ENCODE data around the gene MRPL3. TPM values are rescaled to one million over a fixed set of nuclear protein-coding genes. Genes with fewer than 3 reads are reported as not detected.

MRPL3 gene
- total and polyA plus RNA-seq, 2 donors (not counting 1 experiment from before 2014, with no cell fraction given): 18.5 to 50.1 TPM

DNA sequence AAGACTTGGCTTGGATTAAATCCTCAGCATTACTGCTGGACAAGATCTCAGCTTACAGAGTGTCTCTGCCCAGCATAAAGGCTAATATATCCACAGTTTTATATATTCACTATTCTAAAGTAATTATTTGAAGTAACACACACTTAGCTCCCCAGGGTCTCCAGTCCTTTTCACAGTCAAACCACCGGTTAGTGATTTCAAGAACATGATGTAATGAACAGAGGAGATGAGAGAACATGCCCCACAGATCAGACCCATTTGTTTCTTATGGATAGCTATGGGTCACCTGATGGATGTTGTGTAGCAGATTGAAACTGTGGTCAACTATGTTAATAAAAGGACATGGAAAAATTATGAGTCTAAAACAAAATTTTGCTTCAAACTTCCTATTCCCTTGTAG is 44.8 kb upstream of the MRPL3 start:
- DNase-seq (no peak), ATAC-seq (ENCODE audit: low read depth) (no peak)
- Histone ChIP-seq H3K4me2 (replicated peaks; ENCODE audit: low read depth, low read length, poor library complexity, severe bottlenecking) (no peak overlapping the region), H3K9ac (ENCODE audit: low read length) (no peak overlapping the region), H3K79me2 (ENCODE audit: control insufficient read depth, insufficient read depth, low read length) (no peaks in the 10 kb centered on the region), H3K27ac (ENCODE audit: low read length in 2 of 2) (no peak overlapping the region), H3K9me3 (ENCODE audit: control extremely low read depth in 1 of 3, control insufficient read depth in 2 of 3, insufficient read depth in 1 of 3, low read length in 2 of 3) (no peaks in the 10 kb centered on the region), H4K20me1 (ENCODE audit: control insufficient read depth, insufficient read depth, low read length, poor library complexity, severe bottlenecking) (no peaks in the 10 kb centered on the region), H3K4me1 (ENCODE audit: control insufficient read depth in 2 of 2, insufficient read depth in 2 of 2, low read length in 2 of 2) (no peaks in the 10 kb centered on the region), H3K4me3 (ENCODE audit: control extremely low read depth in 1 of 5, extremely low read depth in 1 of 5, insufficient read depth in 1 of 5, low read depth in 2 of 5, low read length in 4 of 5) (no peak overlapping the region), H2AFZ (ENCODE audit: insufficient read depth, low read depth, low read length, poor library complexity, severe bottlenecking) (no peak overlapping the region), H3K27me3 (replicated peaks in 1 of 4; ENCODE audit: control extremely low read depth in 1 of 4, control insufficient read depth in 3 of 4, insufficient read depth in 4 of 4, low read length in 3 of 4) (peaks cover 0 to 3% (median 0%) of the 10 kb centered on the region in 4 experiments), H3K36me3 (replicated peaks in 1 of 2; ENCODE audit: control extremely low read depth in 1 of 2, control insufficient read depth in 1 of 2, extremely low read depth in 1 of 2, insufficient read depth in 2 of 2, low read length in 1 of 2) (no peaks in the 10 kb centered on the region)
- no peak for TF ChIP-seq CTCF (IDR thresholded peaks at IDR 0.05)
- TF ChIP-seq EZH2 (IDR thresholded peaks at IDR 0.05; ENCODE audit: borderline replicate concordance, insufficient read depth, low read depth, low read length, poor library complexity, severe bottlenecking): no peak
- Mint-ChIP-seq H3K27me3 (peaks cover 26% of the 10 kb centered on the region), H3K9me3 (ENCODE audit: insufficient read depth) (no peaks in the 10 kb centered on the region), H3K4me3 (no peak overlapping the region), H3K4me1 (no peaks in the 10 kb centered on the region), H3K27ac (no peak overlapping the region)
- CTCF ChIA-PET: interaction anchor here (0.7 kb wide), 1 partner anchor 851 kb away, joined by 6 read pairs; no protein-coding TSS in a partner anchor
- intact Hi-C loops (cut with micrococcal nuclease): no loop called here
- WGBS (ENCODE audit: insufficient coverage): no CpG with 5 or more reads among the region's 1 CpG
- POLR2A ChIA-PET: no interaction called here

DNA sequence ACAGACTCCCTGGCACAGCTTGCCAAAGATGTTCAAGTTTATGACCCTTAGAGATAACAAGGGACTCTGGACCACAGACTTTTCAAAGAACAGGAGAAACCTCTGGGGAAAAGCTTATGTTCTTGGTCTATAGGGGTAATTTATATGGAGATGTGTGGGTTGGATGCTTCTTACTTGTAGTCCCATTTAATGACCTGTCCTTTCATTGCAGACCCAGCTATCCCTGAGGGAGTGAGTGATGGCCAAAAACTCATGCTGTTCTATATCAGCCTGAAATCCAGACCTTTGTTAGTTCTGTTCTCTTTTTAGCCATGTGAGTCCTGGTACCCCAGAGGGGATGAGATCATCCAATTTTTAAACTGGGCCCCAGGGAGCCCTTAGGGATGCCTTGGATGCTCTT is 43.7 kb upstream of the MRPL3 start:
- Mint-ChIP-seq H3K9me3 (ENCODE audit: insufficient read depth) (no peaks in the 10 kb centered on the region), H3K4me1 (no peaks in the 10 kb centered on the region), H3K27ac (no peak overlapping the region), H3K4me3 (no peak overlapping the region), H3K27me3 (peaks cover 26% of the 10 kb centered on the region)
- Histone ChIP-seq H2AFZ (ENCODE audit: insufficient read depth, low read depth, low read length, poor library complexity, severe bottlenecking) (no peak overlapping the region), H3K79me2 (ENCODE audit: control insufficient read depth, insufficient read depth, low read length) (no peaks in the 10 kb centered on the region), H3K4me3 (ENCODE audit: control extremely low read depth in 1 of 5, extremely low read depth in 1 of 5, insufficient read depth in 1 of 5, low read depth in 2 of 5, low read length in 4 of 5) (no peak overlapping the region), H3K4me1 (ENCODE audit: control insufficient read depth in 2 of 2, insufficient read depth in 2 of 2, low read length in 2 of 2) (no peaks in the 10 kb centered on the region), H3K27me3 (replicated peaks in 1 of 4; ENCODE audit: control extremely low read depth in 1 of 4, control insufficient read depth in 3 of 4, insufficient read depth in 4 of 4, low read length in 3 of 4) (peaks cover 0 to 6% (median 0%) of the 10 kb centered on the region in 4 experiments), H3K9me3 (ENCODE audit: control extremely low read depth in 1 of 3, control insufficient read depth in 2 of 3, insufficient read depth in 1 of 3, low read length in 2 of 3) (no peaks in the 10 kb centered on the region), H3K27ac (ENCODE audit: low read length in 2 of 2) (no peak overlapping the region), H3K9ac (ENCODE audit: low read length) (no peak overlapping the region), H3K4me2 (replicated peaks; ENCODE audit: low read depth, low read length, poor library complexity, severe bottlenecking) (no peak overlapping the region), H3K36me3 (replicated peaks in 1 of 2; ENCODE audit: control extremely low read depth in 1 of 2, control insufficient read depth in 1 of 2, extremely low read depth in 1 of 2, insufficient read depth in 2 of 2, low read length in 1 of 2) (no peaks in the 10 kb centered on the region), H4K20me1 (ENCODE audit: control insufficient read depth, insufficient read depth, low read length, poor library complexity, severe bottlenecking) (no peaks in the 10 kb centered on the region)
- TF ChIP-seq EZH2 (IDR thresholded peaks at IDR 0.05; ENCODE audit: borderline replicate concordance, insufficient read depth, low read depth, low read length, poor library complexity, severe bottlenecking) (no peak), CTCF (IDR thresholded peaks at IDR 0.05) (no peak)
- ChIA-PET CTCF (no interaction called here), POLR2A (no interaction called here)
- DNase-seq: no peak
- intact Hi-C loops (cut with micrococcal nuclease): no loop called here
- ATAC-seq (ENCODE audit: low read depth): no peak
